HepG2 (cell line): ENCODE data around the gene TMEM165. TPM values are rescaled to one million over a fixed set of nuclear protein-coding genes. Genes with fewer than 3 reads are reported as not detected.

Experiments used
- ATAC-seq: fragments of 200-7000 bp; cut with Tn5 transposase; 3 replicates; pipeline ENCODE4 v1.9.1; 2020; ENCODE audit warnings: mild to moderate bottlenecking, moderate library complexity
- BruUV-seq: library from RNA; stranded (reverse); fragments of 400-500 nt; replicated peaks from 2 replicates; lab custom pipeline; 2021; lab: Mats Ljungman, UMichigan
- CTCF ChIA-PET: fragments of 300-600 bp; formaldehyde crosslinking; extraction: SDS; loops from one replicate; lab custom pipeline; 2021; ENCODE audit warnings: low total read pairs, inconsistent platforms, low intra/inter-chr PET ratio; lab: Yijun Ruan, JAX
- POLR2A ChIA-PET: fragments of 350-600 bp; sonication (Branson Sonifier 250); formaldehyde crosslinking; loops from one replicate; lab custom pipeline; 2020; ENCODE audit warnings: antibody characterized with exemption, inconsistent platforms; lab: Yijun Ruan, JAX
- DNase-seq: peaks from one replicate; pipeline ENCODE4 v3.0.0-alpha.2; 2015; ENCODE audit warnings: low spot score
- FAIRE-seq: peaks from 3 replicates; lab custom pipeline; 2011; peaks lifted over from hg19 to GRCh38; lab: Jason Lieb, UNC
- H2AFZ ChIP-seq: one replicate; pipeline ENCODE4 v1.6.1; 2011; ENCODE audit warnings: low read length, inconsistent platforms
- H3K27ac ChIP-seq: fragments of 300-600 bp; 3 replicates; pipeline ENCODE4 v1.8.0; 2011; ENCODE audit warnings: mixed run types, mild to moderate bottlenecking, mixed read lengths, low read length, inconsistent platforms; ENCODE audit not compliant: insufficient read depth; ENCODE audit errors: extremely low read length
- H3K27me3 ChIP-seq, 2 experiments: fragments of 200-600 bp in 1 of 2; 2 replicates in 1 of 2; 3 replicates in 1 of 2; pipeline versions ENCODE4 v1.6.0 to v1.8.0; 2011; ENCODE audit warnings: low read length in 2 of 2, mild to moderate bottlenecking in 2 of 2, moderate library complexity in 2 of 2, inconsistent platforms in 1 of 2; ENCODE audit not compliant: insufficient read depth in 2 of 2, control insufficient read depth in 1 of 2
- H3K36me3 ChIP-seq, 2 experiments: fragments of 200-600 bp in 1 of 2; replicated peaks in 1 of 2; 2 replicates in 1 of 2; 3 replicates in 1 of 2; pipeline versions ENCODE4 v1.5.1 to v1.8.0; 2011; ENCODE audit warnings: low read length in 2 of 2, inconsistent platforms in 1 of 2; ENCODE audit not compliant: insufficient read depth in 2 of 2, control insufficient read depth in 1 of 2
- H3K4me1 ChIP-seq: 2 replicates; pipeline ENCODE4 v1.5.1; 2012; ENCODE audit warnings: low read length, inconsistent platforms; ENCODE audit not compliant: insufficient read depth
- H3K4me2 ChIP-seq: 2 replicates; pipeline ENCODE4 v1.6.0; 2011; ENCODE audit warnings: low read depth, low read length, inconsistent platforms
- H3K4me3 ChIP-seq, 3 experiments: fragments of 200-600 bp in 1 of 3; sonication (generic), shearing (Covaris generic) in 1 of 3; replicated peaks in 1 of 3; 2 replicates each; pipeline ENCODE4 v1.5.1; 2011 to 2016; ENCODE audit warnings: low read length in 3 of 3, inconsistent platforms in 2 of 3, low read depth in 2 of 3, mild to moderate bottlenecking in 2 of 3, control low read depth in 1 of 3, mixed read lengths in 1 of 3; ENCODE audit not compliant: insufficient read depth in 1 of 3
- H3K79me2 ChIP-seq: one replicate; pipeline ENCODE4 v1.6.1; 2011; ENCODE audit warnings: low read length, inconsistent platforms; ENCODE audit not compliant: insufficient read depth
- H3K9ac ChIP-seq: 2 replicates; pipeline ENCODE4 v1.6.0; 2011; ENCODE audit warnings: mild to moderate bottlenecking, low read depth, low read length, inconsistent platforms; ENCODE audit not compliant: insufficient read depth
- H3K9me3 ChIP-seq: 2 replicates; pipeline ENCODE4 v1.5.1; 2012; ENCODE audit warnings: mild to moderate bottlenecking, low read length
- H4K20me1 ChIP-seq: 2 replicates; pipeline ENCODE4 v1.6.0; 2011; ENCODE audit warnings: inconsistent platforms, mild to moderate bottlenecking, low read length, moderate library complexity; ENCODE audit not compliant: insufficient read depth
- AHDC1 ChIP-seq: sonication (generic); formaldehyde crosslinking; IDR thresholded peaks from 2 replicates; pipeline ENCODE4 v1.5.1; 2020; ENCODE audit warnings: mild to moderate bottlenecking, missing genetic modification reagents, borderline replicate concordance
- BCL3 ChIP-seq: sonication (generic); formaldehyde crosslinking; IDR thresholded peaks from 2 replicates; pipeline ENCODE4 v1.5.1; 2020; ENCODE audit warnings: mild to moderate bottlenecking, missing genetic modification reagents, moderate library complexity
- FOSL1 ChIP-seq: sonication (generic); formaldehyde crosslinking; IDR thresholded peaks from 2 replicates; pipeline ENCODE4 v1.9.0; 2021; ENCODE audit warnings: missing genetic modification reagents, borderline replicate concordance
- HDAC2 ChIP-seq: sonication (generic); formaldehyde crosslinking; IDR thresholded peaks from 2 replicates; pipeline ENCODE4 v1.4.0; 2020; ENCODE audit warnings: missing genetic modification reagents
- KAT2B ChIP-seq: fragments of 150-350 bp; IDR thresholded peaks from 2 replicates; pipeline ENCODE4 v1.6.1; 2014; ENCODE audit warnings: low read depth, low read length, borderline replicate concordance
- ZBTB38 ChIP-seq: sonication (generic); formaldehyde crosslinking; IDR thresholded peaks from 2 replicates; pipeline ENCODE4 v1.5.1; 2020; ENCODE audit warnings: mild to moderate bottlenecking, missing genetic modification reagents
- ZFP37 ChIP-seq: sonication (generic); formaldehyde crosslinking; IDR thresholded peaks from 2 replicates; pipeline ENCODE4 v1.4.0; 2020; ENCODE audit warnings: missing genetic modification reagents, borderline replicate concordance
- ZNF274 ChIP-seq: sonication (generic); formaldehyde crosslinking; IDR thresholded peaks from 2 replicates; pipeline ENCODE4 v1.5.1; 2020; ENCODE audit warnings: mild to moderate bottlenecking, missing genetic modification reagents
- ZNF33B ChIP-seq: sonication (generic); formaldehyde crosslinking; IDR thresholded peaks from 2 replicates; pipeline ENCODE4 v1.5.1; 2020; ENCODE audit warnings: mild to moderate bottlenecking, missing genetic modification reagents
- ZSCAN30 ChIP-seq: sonication (generic); formaldehyde crosslinking; IDR thresholded peaks from 2 replicates; pipeline ENCODE4 v1.5.0; 2020; ENCODE audit warnings: mild to moderate bottlenecking, missing genetic modification reagents
- WGBS: methylation state at CpG from one replicate; pipeline ENCODE4 v1.1.6; 2017; ENCODE audit warnings: low lambda C conversion rate; 5-methylcytosine and 5-hydroxymethylcytosine counted together
- in situ Hi-C: cut with HindIII; loops from 2 replicates; pipeline ENCODE4 v1.10.0; 2017; ENCODE audit warnings: low pct_unique_long_range_greater_than_20kb; ENCODE audit not compliant: extremely low pct_ligation_motif_present
- intact Hi-C: fragments of 100-400 bp; cut with micrococcal nuclease; formaldehyde crosslinking; loops from one replicate; pipeline ENCODE4 v1.10.0; 2022; ENCODE audit not compliant: unreplicated experiment
- polyA plus RNA-seq, 8 experiments: library from polyadenylated mRNA; depleted of rRNA in 3 of 8; stranded (reverse) in 7 of 8; unstranded in 1 of 8; fragments of >200 nt; fragmentation: Illumina TruSeq in 4 of 8; extraction: Trizol in 4 of 8; gene quantifications; 2 replicates each; pipeline versions ENCODE4 v1.2.1 to v1.2.3, GENCODE V29; 2011 to 2016; ENCODE audit warnings: low read depth in 4 of 8, missing spikeins in 1 of 8, mixed read lengths in 1 of 8; ENCODE audit not compliant: insufficient read depth in 1 of 8
- total RNA-seq, 5 experiments: library from RNA; depleted of rRNA; stranded (reverse); fragments of >200 nt; fragmentation: Illumina TruSeq; extraction: Trizol; gene quantifications; 2 replicates each; pipeline ENCODE4 v1.2.3, GENCODE V29; 2016; ENCODE audit warnings: low read depth in 1 of 5

Gene TMEM165
- total and polyA plus RNA-seq, 2 of the 13 experiments (the other 11 are each of a cell fraction or from before 2014, with no cell fraction given): 54.6 to 103 TPM

GRCh38 chr4:55363691-55364351 is 31.9 kb upstream of the TMEM165 start (continued):
- TF ChIP-seq ZNF274 (CRISPR knock-in tag) (no peak), FOSL1 (no peak), BCL3 (CRISPR knock-in tag) (no peak)

DNA sequence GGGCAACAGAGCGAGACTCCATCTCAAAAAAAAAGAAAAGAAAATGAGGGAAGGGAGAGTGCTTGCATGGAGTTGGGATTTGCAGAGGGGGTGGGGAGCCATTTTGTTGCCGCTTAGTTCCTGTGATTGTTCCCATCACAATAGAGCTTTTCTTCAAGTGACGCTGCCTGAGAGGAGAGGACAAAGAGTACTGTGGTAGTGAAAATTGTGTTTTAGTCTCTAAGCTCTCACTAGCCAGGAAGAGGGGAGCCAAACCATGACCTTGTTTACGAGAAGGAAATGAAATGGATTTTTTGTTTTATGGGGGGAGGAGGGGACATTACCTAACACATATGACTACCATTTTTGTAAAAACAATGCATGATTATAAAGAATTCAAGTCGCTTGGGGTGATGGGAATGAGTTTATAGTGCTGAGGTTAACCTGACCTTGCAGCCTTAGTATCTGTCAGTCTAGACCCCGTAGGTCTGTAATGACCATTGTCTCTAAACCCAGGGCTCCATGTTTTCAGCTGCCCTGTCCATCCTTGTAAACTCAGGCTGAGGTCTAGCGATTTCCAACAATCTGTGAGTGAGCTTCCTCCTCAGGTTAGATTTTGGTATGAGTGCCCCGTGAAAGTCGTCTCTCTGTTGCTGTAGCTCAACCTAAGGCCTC is 30.9 kb upstream of the TMEM165 start:
- no peaks in the 10 kb centered on the region for H3K9me3 ChIP-seq
- no peaks in the 10 kb centered on the region for H3K27me3 ChIP-seq
- H3K79me2 ChIP-seq: no peaks in the 10 kb centered on the region
- no TSS peak for BruUV-seq
- no peak overlapping the region for H3K9ac ChIP-seq
- peaks cover 17% of the 10 kb centered on the region for H3K4me1 ChIP-seq
- 93% methylated on average over 8 of the region's 9 CpGs for WGBS
- H3K4me2 ChIP-seq: no peak overlapping the region
- no peak overlapping the region for H3K4me3 ChIP-seq
- in situ Hi-C loops: no loop called here
- TF ChIP-seq KAT2B (no peak), AHDC1 (CRISPR knock-in tag) (no peak), ZSCAN30 (no peak), ZBTB38 (no peak), ZFP37 (CRISPR knock-in tag) (no peak), ZNF33B (CRISPR knock-in tag) (no peak), HDAC2 (CRISPR knock-in tag) (no peak)
- ATAC-seq (no peak), DNase-seq (no peak), FAIRE-seq (no peak)
- H4K20me1 ChIP-seq: no peaks in the 10 kb centered on the region
- no peak overlapping the region for H3K27ac ChIP-seq
- intact Hi-C loops: no loop called here
- ChIA-PET CTCF (no interaction called here), POLR2A (no interaction called here)
- H3K36me3 ChIP-seq: no peaks in the 10 kb centered on the region
- no peak overlapping the region for H2AFZ ChIP-seq
